DOHH2 (cell line): ENCODE results near the gene EBF3.

Experiments
- H3F3A ChIP-seq: fragments of 200-600 bp; sonication (generic), shearing (Covaris generic); 2 replicates; pipeline ENCODE4 v1.6.0; 2016; ENCODE audit warnings: antibody characterized with exemption, mild to moderate bottlenecking; ENCODE audit not compliant: control insufficient read depth, insufficient read depth
- H3K27ac ChIP-seq: fragments of 200-600 bp; sonication (generic); 2 replicates; pipeline ENCODE4 v1.5.1; 2014; ENCODE audit warnings: low read depth, mild to moderate bottlenecking, low read length, moderate library complexity
- H3K27me3 ChIP-seq: fragments of 200-600 bp; sonication (generic); 2 replicates; pipeline ENCODE4 v1.6.1; 2014; ENCODE audit warnings: mild to moderate bottlenecking, low read length, mixed read lengths; ENCODE audit not compliant: control insufficient read depth
- H3K36me3 ChIP-seq: fragments of 200-600 bp; sonication (generic); 2 replicates; pipeline ENCODE4 v1.6.1; 2014; ENCODE audit warnings: mild to moderate bottlenecking, low read length, moderate library complexity, mixed read lengths; ENCODE audit not compliant: control insufficient read depth
- H3K4me1 ChIP-seq: fragments of 200-600 bp; sonication (generic); 2 replicates; pipeline ENCODE4 v1.6.1; 2014; ENCODE audit warnings: mild to moderate bottlenecking, low read length, mixed read lengths; ENCODE audit not compliant: control insufficient read depth
- H3K4me2 ChIP-seq: fragments of 200-600 bp; sonication (generic); 2 replicates; pipeline ENCODE4 v1.6.0; 2014; ENCODE audit warnings: mild to moderate bottlenecking, low read length, moderate library complexity
- H3K4me3 ChIP-seq: fragments of 200-600 bp; sonication (generic); 2 replicates; pipeline ENCODE4 v1.5.1; 2014; ENCODE audit warnings: mild to moderate bottlenecking, low read length, mixed read lengths
- H3K79me2 ChIP-seq: fragments of 200-600 bp; sonication (generic); 2 replicates; pipeline ENCODE4 v1.6.1; 2014; ENCODE audit warnings: mild to moderate bottlenecking, low read length, mixed read lengths; ENCODE audit not compliant: control insufficient read depth
- H3K9me2 ChIP-seq: fragments of 200-600 bp; sonication (generic); replicated peaks from 2 replicates; pipeline ENCODE4 v1.6.1; 2014; ENCODE audit warnings: mild to moderate bottlenecking, low read length, mixed read lengths; ENCODE audit not compliant: control insufficient read depth
- H3K9me3 ChIP-seq: fragments of 200-600 bp; sonication (generic); 2 replicates; pipeline ENCODE4 v1.6.1; 2014; ENCODE audit warnings: antibody characterized with exemption, low read length, mixed read lengths; ENCODE audit not compliant: control insufficient read depth, insufficient read depth
- H4K20me1 ChIP-seq: fragments of 200-600 bp; sonication (generic); 2 replicates; pipeline ENCODE4 v1.6.0; 2014; ENCODE audit warnings: low read depth, mild to moderate bottlenecking, antibody characterized with exemption, low read length, moderate library complexity; ENCODE audit not compliant: control insufficient read depth, insufficient read depth
- CTCF ChIP-seq: fragments of 200-600 bp; sonication (generic); IDR thresholded peaks from one replicate; pipeline ENCODE4 v1.5.1; 2014; ENCODE audit warnings: antibody characterized with exemption, mild to moderate bottlenecking, low read depth, low read length; ENCODE audit not compliant: poor library complexity, severe bottlenecking
- EZH2phosphoT487 ChIP-seq: fragments of 200-600 bp; sonication (generic); IDR thresholded peaks from 2 replicates; pipeline ENCODE4 v1.6.1; 2017; ENCODE audit warnings: borderline replicate concordance, mild to moderate bottlenecking, antibody characterized with exemption, low read length, moderate library complexity, mixed read lengths

The EBF3 gene

GRCh38 chr10:129914153-129914855 is 49.8 kb downstream of the EBF3 start:
- no peaks in the 10 kb centered on the region for H3F3A ChIP-seq
- H3K4me3 ChIP-seq = no peak overlapping the region
- H3K36me3 ChIP-seq = no peaks in the 10 kb centered on the region
- no peaks in the 10 kb centered on the region for H3K9me2 ChIP-seq
- H3K27me3 ChIP-seq = no peaks in the 10 kb centered on the region
- no peak overlapping the region for H3K4me2 ChIP-seq
- no peaks in the 10 kb centered on the region for H4K20me1 ChIP-seq
- H3K4me1 ChIP-seq = no peaks in the 10 kb centered on the region
- no peaks in the 10 kb centered on the region for H3K9me3 ChIP-seq
- TF ChIP-seq CTCF = no peak
- no peak for TF ChIP-seq EZH2phosphoT487
- no peaks in the 10 kb centered on the region for H3K79me2 ChIP-seq
- H3K27ac ChIP-seq = no peak overlapping the region

GRCh38 chr10:129912986-129913695 is 50.9 kb downstream of the EBF3 start:
- H4K20me1 ChIP-seq = no peaks in the 10 kb centered on the region
- H3K27me3 ChIP-seq = no peaks in the 10 kb centered on the region
- no peaks in the 10 kb centered on the region for H3K79me2 ChIP-seq
- H3K36me3 ChIP-seq = no peaks in the 10 kb centered on the region
- no peak overlapping the region for H3K4me2 ChIP-seq
- H3K4me3 ChIP-seq = no peak overlapping the region
- no peaks in the 10 kb centered on the region for H3K9me2 ChIP-seq
- H3K27ac ChIP-seq = no peak overlapping the region
- no peaks in the 10 kb centered on the region for H3F3A ChIP-seq
- TF ChIP-seq EZH2phosphoT487 (no peak), CTCF (no peak)
- no peaks in the 10 kb centered on the region for H3K4me1 ChIP-seq
- H3K9me3 ChIP-seq = no peaks in the 10 kb centered on the region

- no peak overlapping the region for H3K4me3 ChIP-seq
- no peaks in the 10 kb centered on the region for H3K79me2 ChIP-seq
- no peaks in the 10 kb centered on the region for H3K4me1 ChIP-seq
- TF ChIP-seq CTCF = no peak
- TF ChIP-seq EZH2phosphoT487 = no peak
- no peak overlapping the region for H3K27ac ChIP-seq
- no peaks in the 10 kb centered on the region for H3F3A ChIP-seq
- H3K9me2 ChIP-seq = no peaks in the 10 kb centered on the region
- no peaks in the 10 kb centered on the region for H4K20me1 ChIP-seq
- H3K36me3 ChIP-seq = no peaks in the 10 kb centered on the region
- H3K4me2 ChIP-seq = no peak overlapping the region
- H3K9me3 ChIP-seq = no peaks in the 10 kb centered on the region
- H3K27me3 ChIP-seq = no peaks in the 10 kb centered on the region
Measured at GRCh38 chr10:129912166-129912917, 51.7 kb downstream of the EBF3 start.
